Liver (tissue), 9 donors: Measurements from ENCODE around the gene PSD4. TPM values are rescaled to one million over a fixed set of nuclear protein-coding genes. Genes with fewer than 3 reads are reported as not detected.

Experiments used
- DNase-seq: peaks from one replicate; pipeline ENCODE4 v3.0.0-alpha.2; 2017; ENCODE audit warnings: low spot score
- H3K27ac ChIP-seq, 2 donors: one replicate each; pipeline ENCODE4 v1.7.0; 2013; ENCODE audit warnings: inconsistent platforms in 2 of 2, low read length in 2 of 2, control low read depth in 1 of 2, low read depth in 1 of 2, mild to moderate bottlenecking in 1 of 2
- H3K27me3 ChIP-seq, 4 donors: one replicate each; pipeline versions ENCODE4 v1.6.1 to v1.7.0; 2013; ENCODE audit warnings: low read length in 3 of 4, inconsistent platforms in 1 of 4, mild to moderate bottlenecking in 1 of 4, moderate library complexity in 1 of 4; ENCODE audit not compliant: control insufficient read depth in 4 of 4, insufficient read depth in 4 of 4
- H3K36me3 ChIP-seq, 4 donors: one replicate each; pipeline versions ENCODE4 v1.6.1 to v1.7.0; 2013; ENCODE audit warnings: low read length in 3 of 4, mild to moderate bottlenecking in 3 of 4, low read depth in 1 of 4, moderate library complexity in 1 of 4; ENCODE audit not compliant: control insufficient read depth in 4 of 4, insufficient read depth in 3 of 4
- H3K4me1 ChIP-seq, 4 donors: one replicate each; pipeline versions ENCODE4 v1.6.1 to v1.7.0; 2013; ENCODE audit warnings: low read length in 3 of 4, mild to moderate bottlenecking in 3 of 4, moderate library complexity in 1 of 4; ENCODE audit not compliant: control insufficient read depth in 4 of 4, insufficient read depth in 4 of 4
- H3K4me3 ChIP-seq, 3 donors: one replicate each; pipeline versions ENCODE4 v1.6.1 to v1.7.0; 2013; ENCODE audit warnings: low read length in 3 of 3, control low read depth in 1 of 3, low read depth in 1 of 3, mild to moderate bottlenecking in 1 of 3
- H3K9ac ChIP-seq, 2 donors: one replicate each; pipeline ENCODE4 v1.7.0; 2013; ENCODE audit warnings: low read length in 2 of 2, mild to moderate bottlenecking in 2 of 2, moderate library complexity in 2 of 2, control low read depth in 1 of 2, low read depth in 1 of 2
- H3K9me3 ChIP-seq, 4 donors: one replicate each; pipeline versions ENCODE4 v1.6.1 to v1.7.0; 2013; ENCODE audit warnings: low read length in 3 of 4; ENCODE audit not compliant: control insufficient read depth in 4 of 4
- ATF3 ChIP-seq: IDR thresholded peaks from 2 replicates; pipeline ENCODE4 v1.6.1; 2016; ENCODE audit warnings: antibody characterized with exemption
- EGR1 ChIP-seq, 2 donors: IDR thresholded peaks; 2 replicates each; pipeline ENCODE4 v1.6.1; 2016 to 2018; ENCODE audit warnings: antibody characterized with exemption in 2 of 2, low read depth in 2 of 2
- FOXA1 ChIP-seq: IDR thresholded peaks from 2 replicates; pipeline ENCODE4 v1.6.1; 2016; ENCODE audit warnings: antibody characterized with exemption
- HNF4A ChIP-seq, 2 donors: conservative IDR thresholded peaks; 2 replicates each; pipeline ENCODE4 v1.6.1; 2016; ENCODE audit warnings: antibody characterized with exemption in 2 of 2, mild to moderate bottlenecking in 2 of 2
- HNF4G ChIP-seq: IDR thresholded peaks from 2 replicates; pipeline ENCODE4 v1.6.1; 2016; ENCODE audit warnings: antibody characterized with exemption
- JUND ChIP-seq, 2 donors: IDR thresholded peaks; 2 replicates each; pipeline ENCODE4 v1.6.1; 2016; ENCODE audit warnings: antibody characterized with exemption in 2 of 2
- NR2F2 ChIP-seq: IDR thresholded peaks from 2 replicates; pipeline ENCODE4 v1.6.1; 2016; ENCODE audit warnings: antibody characterized with exemption
- RAD21 ChIP-seq, 2 donors: IDR thresholded peaks; 2 replicates each; pipeline ENCODE4 v1.6.1; 2016; ENCODE audit warnings: antibody characterized with exemption in 2 of 2, mild to moderate bottlenecking in 2 of 2
- RXRA ChIP-seq, 2 donors: IDR thresholded peaks; 2 replicates each; pipeline ENCODE4 v1.6.1; 2017 to 2018; ENCODE audit warnings: antibody characterized with exemption in 2 of 2, mild to moderate bottlenecking in 1 of 2
- SP1 ChIP-seq: IDR thresholded peaks from 2 replicates; pipeline ENCODE4 v1.6.1; 2018; ENCODE audit warnings: antibody characterized with exemption, mild to moderate bottlenecking
- TAF1 ChIP-seq: conservative IDR thresholded peaks from 2 replicates; pipeline ENCODE4 v1.6.1; 2016; ENCODE audit warnings: antibody characterized with exemption, mild to moderate bottlenecking
- YY1 ChIP-seq: IDR thresholded peaks from 2 replicates; pipeline ENCODE4 v1.6.1; 2016; ENCODE audit warnings: antibody characterized with exemption, mild to moderate bottlenecking
- WGBS: extraction: QIAGEN DNeasy Blood & Tissue Kit; methylation state at CpG from one replicate; pipeline ENCODE4 v1.1.7; 2013; 5-methylcytosine and 5-hydroxymethylcytosine counted together
- polyA plus RNA-seq, 2 donors: library from polyadenylated mRNA; stranded (reverse) in 1 of 2; unstranded in 1 of 2; fragments of 200-250 nt in 1 of 2; fragments of >200 nt in 1 of 2; fragmentation: Nextera tagmentation in 1 of 2; extraction: Ambion mirVana in 1 of 2; gene quantifications; one replicate each; pipeline versions ENCODE4 v1.2.1 to v1.2.3, GENCODE V29; 2013 to 2015
- total RNA-seq, 2 donors: library from RNA; depleted of rRNA; stranded (reverse); fragments of >200 nt; gene quantifications; one replicate each; pipeline ENCODE4 v1.2.3, GENCODE V29; 2014
- TF ChIP-seq, protein P1 (sequence below): IDR thresholded peaks from 2 replicates; pipeline ENCODE4 v1.6.1; 2016; ENCODE audit warnings: antibody characterized with exemption, mild to moderate bottlenecking
- TF ChIP-seq, protein P2 (sequence below): fragments of 150-350 bp; IDR thresholded peaks from 2 replicates; pipeline ENCODE4 v1.5.1; 2017; ENCODE audit warnings: improper control_type of control experiment, low read depth, low read length; ENCODE audit not compliant: missing input control
- donor health status: healthy.
- donor health status: healthy.
- donor health status: healthy.
- donor health status: healthy.
- donor health status: healthy.

PSD4 gene
- total and polyA plus RNA-seq, 4 donors = 16.4 to 83.2 (median 34.4) TPM

DNA sequence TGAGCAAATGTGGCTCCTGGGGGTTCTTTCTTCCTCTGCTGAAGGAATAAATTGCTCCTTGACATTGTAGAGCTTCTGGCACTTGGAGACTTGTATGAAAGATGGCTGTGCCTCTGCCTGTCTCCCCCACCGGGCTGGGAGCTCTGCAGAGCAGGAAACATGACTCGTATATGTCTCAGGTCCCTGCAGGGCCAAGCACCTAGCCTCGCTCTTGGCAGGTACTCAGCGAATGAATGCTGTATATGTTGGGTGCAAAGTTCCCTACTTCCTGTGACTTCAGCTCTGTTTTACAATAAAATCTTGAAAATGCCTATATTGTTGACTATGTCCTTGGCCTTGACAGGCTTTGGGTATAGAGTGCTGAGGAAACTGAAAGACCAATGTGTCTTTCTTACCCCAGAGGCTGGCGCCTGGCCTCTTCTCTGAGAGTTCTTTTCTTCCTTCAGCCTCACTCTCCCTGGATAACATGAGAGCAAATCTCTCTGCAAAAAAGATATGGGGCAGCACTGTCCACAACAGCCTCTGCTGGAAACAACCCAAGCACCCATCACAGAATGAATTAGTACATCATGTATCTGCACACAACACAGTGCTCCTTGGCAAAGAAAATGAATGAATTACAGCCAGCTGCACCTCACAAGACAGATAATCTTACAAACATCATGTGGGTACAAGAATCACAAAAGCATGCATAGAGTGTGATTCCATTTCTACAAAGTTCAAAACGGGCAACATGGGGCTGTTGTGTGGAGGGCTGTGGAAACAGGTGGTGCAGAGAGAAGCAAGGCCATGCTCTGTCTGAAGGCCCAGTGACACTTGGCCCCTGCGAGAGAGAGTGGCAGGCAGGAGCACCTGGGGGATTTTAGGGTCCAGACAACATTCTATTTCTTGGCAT, 39.8 kb upstream of the PSD4 start:
- Histone ChIP-seq H3K9me3 (no peaks in the 10 kb centered on the region), H3K4me3 (no peak overlapping the region), H3K27ac (peak overlapping the region in 1 of 2 donors; percentile 13), H3K4me1 (peaks cover 0 to 14% (median 10%) of the 10 kb centered on the region in 4 donors), H3K27me3 (no peaks in the 10 kb centered on the region), H3K9ac (no peak overlapping the region), H3K36me3 (peaks cover 8 to 36% (median 28%) of the 10 kb centered on the region in 4 donors)
- 73% methylated on average over 7 of the region's 7 CpGs for WGBS
- TF ChIP-seq JUND (IDR thresholded peaks at IDR 0.05) (no peak), NR2F2 (no peak), TAF1 (no peak), HNF4A (conservative IDR thresholded peaks at IDR 0.05) (no peak)
- DNase-seq = no peak

GRCh38 chr2:113134717-113135116, 39.1 kb upstream of the PSD4 start:
- H3K36me3 ChIP-seq = peaks cover 8 to 31% (median 24%) of the 10 kb centered on the region in 4 donors
- peak overlapping the region in 1 of 2 donors; percentile 4 for H3K27ac ChIP-seq
- H3K9me3 ChIP-seq = no peaks in the 10 kb centered on the region
- no peak overlapping the region for H3K4me3 ChIP-seq
- H3K4me1 ChIP-seq = peaks cover 0 to 8% (median 7%) of the 10 kb centered on the region in 4 donors
- TF ChIP-seq JUND (IDR thresholded peaks at IDR 0.05) = no peak
- no peak for TF ChIP-seq YY1
- no peak for TF ChIP-seq SP1
- TF ChIP-seq HNF4A (conservative IDR thresholded peaks at IDR 0.05) = peak in 1 of 2 donors; percentile 5
- TF ChIP-seq ATF3 = no peak
- no peak for TF ChIP-seq HNF4G
- DNase-seq = no peak
- no peak overlapping the region for H3K9ac ChIP-seq
- no peaks in the 10 kb centered on the region for H3K27me3 ChIP-seq

GRCh38 chr2:113135317-113135716, 38.5 kb upstream of the PSD4 start:
- H3K27ac ChIP-seq = no peak overlapping the region
- peaks cover 8 to 31% (median 21%) of the 10 kb centered on the region in 4 donors for H3K36me3 ChIP-seq
- DNase-seq = no peak
- TF ChIP-seq RXRA (IDR thresholded peaks at IDR 0.05) (no peak), YY1 (no peak), ATF3 (no peak), FOXA1 (no peak), RAD21 (IDR thresholded peaks at IDR 0.05) (no peak), JUND (IDR thresholded peaks at IDR 0.05) (no peak), EGR1 (IDR thresholded peaks at IDR 0.05; ENCODE audit: low read depth in 2 of 2) (no peak), HNF4A (conservative IDR thresholded peaks at IDR 0.05) (no peak), NR2F2 (no peak)
- TF ChIP-seq, protein P1, sequence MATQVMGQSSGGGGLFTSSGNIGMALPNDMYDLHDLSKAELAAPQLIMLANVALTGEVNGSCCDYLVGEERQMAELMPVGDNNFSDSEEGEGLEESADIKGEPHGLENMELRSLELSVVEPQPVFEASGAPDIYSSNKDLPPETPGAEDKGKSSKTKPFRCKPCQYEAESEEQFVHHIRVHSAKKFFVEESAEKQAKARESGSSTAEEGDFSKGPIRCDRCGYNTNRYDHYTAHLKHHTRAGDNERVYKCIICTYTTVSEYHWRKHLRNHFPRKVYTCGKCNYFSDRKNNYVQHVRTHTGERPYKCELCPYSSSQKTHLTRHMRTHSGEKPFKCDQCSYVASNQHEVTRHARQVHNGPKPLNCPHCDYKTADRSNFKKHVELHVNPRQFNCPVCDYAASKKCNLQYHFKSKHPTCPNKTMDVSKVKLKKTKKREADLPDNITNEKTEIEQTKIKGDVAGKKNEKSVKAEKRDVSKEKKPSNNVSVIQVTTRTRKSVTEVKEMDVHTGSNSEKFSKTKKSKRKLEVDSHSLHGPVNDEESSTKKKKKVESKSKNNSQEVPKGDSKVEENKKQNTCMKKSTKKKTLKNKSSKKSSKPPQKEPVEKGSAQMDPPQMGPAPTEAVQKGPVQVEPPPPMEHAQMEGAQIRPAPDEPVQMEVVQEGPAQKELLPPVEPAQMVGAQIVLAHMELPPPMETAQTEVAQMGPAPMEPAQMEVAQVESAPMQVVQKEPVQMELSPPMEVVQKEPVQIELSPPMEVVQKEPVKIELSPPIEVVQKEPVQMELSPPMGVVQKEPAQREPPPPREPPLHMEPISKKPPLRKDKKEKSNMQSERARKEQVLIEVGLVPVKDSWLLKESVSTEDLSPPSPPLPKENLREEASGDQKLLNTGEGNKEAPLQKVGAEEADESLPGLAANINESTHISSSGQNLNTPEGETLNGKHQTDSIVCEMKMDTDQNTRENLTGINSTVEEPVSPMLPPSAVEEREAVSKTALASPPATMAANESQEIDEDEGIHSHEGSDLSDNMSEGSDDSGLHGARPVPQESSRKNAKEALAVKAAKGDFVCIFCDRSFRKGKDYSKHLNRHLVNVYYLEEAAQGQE = no peak
- TF ChIP-seq, protein P2, sequence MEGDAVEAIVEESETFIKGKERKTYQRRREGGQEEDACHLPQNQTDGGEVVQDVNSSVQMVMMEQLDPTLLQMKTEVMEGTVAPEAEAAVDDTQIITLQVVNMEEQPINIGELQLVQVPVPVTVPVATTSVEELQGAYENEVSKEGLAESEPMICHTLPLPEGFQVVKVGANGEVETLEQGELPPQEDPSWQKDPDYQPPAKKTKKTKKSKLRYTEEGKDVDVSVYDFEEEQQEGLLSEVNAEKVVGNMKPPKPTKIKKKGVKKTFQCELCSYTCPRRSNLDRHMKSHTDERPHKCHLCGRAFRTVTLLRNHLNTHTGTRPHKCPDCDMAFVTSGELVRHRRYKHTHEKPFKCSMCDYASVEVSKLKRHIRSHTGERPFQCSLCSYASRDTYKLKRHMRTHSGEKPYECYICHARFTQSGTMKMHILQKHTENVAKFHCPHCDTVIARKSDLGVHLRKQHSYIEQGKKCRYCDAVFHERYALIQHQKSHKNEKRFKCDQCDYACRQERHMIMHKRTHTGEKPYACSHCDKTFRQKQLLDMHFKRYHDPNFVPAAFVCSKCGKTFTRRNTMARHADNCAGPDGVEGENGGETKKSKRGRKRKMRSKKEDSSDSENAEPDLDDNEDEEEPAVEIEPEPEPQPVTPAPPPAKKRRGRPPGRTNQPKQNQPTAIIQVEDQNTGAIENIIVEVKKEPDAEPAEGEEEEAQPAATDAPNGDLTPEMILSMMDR = no peak
- H3K27me3 ChIP-seq = no peaks in the 10 kb centered on the region
- peaks cover 0 to 8% (median 4%) of the 10 kb centered on the region in 4 donors for H3K4me1 ChIP-seq
- 88% methylated on average over 1 of the region's 1 CpG for WGBS
- no peak overlapping the region for H3K4me3 ChIP-seq
- H3K9ac ChIP-seq = no peak overlapping the region
- H3K9me3 ChIP-seq = no peaks in the 10 kb centered on the region
